Glomerular visceral epithelial cell (primary cell): ENCODE data around the gene AP2A2.
A peak's percentile ranks its signal among the peaks of the same experiment; 100 is the strongest.

Experiments used
- DNase-seq: peaks from one replicate; pipeline ENCODE4 v3.0.0-alpha.2; 2016; ENCODE audit errors: extremely low spot score

The AP2A2 gene

DNA sequence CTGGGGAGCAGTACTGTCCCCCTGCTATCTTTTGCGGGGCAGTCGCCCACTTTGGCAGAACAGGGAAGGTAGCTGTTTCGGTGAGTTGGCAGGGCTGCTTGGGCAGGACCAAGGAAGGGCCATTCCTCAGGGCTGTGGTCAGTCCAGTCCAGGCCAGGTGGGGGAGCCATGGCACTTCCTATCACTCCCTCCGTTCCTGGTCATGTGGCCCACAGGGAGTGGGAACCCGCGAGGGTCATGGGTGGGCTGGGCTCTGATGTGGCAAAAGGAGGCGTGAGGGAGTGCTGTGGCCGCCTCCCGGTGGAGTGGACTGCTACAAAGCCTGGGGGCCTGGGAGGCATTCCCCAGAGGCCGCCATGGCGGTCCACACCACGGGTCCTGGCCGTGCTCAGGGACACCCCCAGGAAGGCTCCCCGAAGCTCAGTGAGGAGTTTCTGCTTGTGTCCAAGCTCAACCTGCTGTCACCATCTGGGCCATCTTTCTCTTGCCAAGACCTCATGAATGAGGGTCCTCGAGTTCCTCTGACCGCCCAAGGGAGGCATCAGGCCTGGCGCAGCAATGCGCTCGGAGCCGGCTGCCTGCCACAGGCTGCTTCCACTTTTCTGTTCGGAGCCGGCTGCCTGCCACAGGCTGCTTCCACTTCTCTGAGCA, 27.0 kb upstream of the AP2A2 start:
- DNase-seq, result peak; percentile 13

DNA sequence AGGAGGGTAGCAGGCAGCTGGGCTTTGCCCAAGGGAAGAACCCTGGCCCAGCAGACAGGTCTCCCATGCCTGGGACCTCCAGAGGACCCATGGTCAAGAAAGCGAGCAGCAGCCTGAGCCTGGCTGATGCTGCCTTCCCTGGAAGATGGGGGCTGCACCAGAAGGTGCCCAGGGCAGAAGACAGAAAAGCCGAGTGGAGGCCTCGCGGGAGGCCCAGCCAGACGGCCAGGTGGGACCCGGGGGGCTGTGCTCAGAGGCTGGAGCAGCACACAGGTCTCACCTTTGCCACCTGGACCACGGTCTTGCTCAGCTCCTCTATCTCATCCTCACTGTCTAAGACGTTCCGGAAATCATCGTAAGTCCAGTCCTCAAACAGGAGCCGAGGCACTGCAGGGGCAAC, 25.9 kb upstream of the AP2A2 start:
- no peak for DNase-seq

- no peak for DNase-seq
Measured at GRCh38 chr11:900545-900944, 25.1 kb upstream of the AP2A2 start.

GRCh38 chr11:901452-902061, 24.1 kb upstream of the AP2A2 start:
- no peak for DNase-seq

DNA sequence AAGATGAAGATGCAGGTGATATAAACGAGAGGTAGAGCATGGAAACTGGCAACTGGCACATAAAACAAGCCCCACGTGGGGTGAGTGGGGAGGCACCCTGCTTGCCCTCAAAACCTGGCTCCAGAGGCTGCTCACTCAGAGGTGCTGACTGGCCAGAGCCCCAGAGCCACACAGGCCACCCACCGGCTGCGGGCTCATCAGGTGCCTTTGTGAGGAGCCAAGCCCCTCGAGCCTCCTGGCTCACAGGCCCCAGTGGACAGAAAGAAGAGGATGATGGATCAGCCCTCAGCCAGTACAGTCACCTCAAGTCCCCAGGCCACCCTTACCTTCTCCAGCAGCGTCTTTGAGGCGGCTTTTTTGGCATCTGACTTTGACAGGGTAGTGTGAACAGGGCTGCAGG, 21.3 kb upstream of the AP2A2 start:
- no peak for DNase-seq

DNA sequence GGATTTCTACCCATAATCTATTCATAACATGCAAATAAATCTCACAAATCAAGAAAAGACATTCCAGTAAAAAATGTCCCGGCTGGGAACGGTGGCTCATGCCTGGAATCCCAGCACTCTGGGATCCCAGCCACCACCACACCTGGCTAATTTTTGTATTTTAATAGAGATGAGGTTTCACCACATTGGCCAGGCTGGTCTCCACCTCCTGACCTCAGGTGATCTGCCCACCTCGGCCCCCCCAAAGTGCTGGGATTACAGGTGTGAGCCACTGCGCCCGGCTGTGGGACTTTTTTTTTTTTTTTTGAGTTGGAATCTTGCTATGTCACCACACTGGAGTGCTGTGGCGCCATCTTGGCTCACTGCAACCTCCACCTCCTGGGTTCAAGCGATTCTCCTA, 19.7 kb upstream of the AP2A2 start:
- no peak for DNase-seq

GRCh38 chr11:907668-908067, 18.0 kb upstream of the AP2A2 start:
- no peak for DNase-seq

DNA sequence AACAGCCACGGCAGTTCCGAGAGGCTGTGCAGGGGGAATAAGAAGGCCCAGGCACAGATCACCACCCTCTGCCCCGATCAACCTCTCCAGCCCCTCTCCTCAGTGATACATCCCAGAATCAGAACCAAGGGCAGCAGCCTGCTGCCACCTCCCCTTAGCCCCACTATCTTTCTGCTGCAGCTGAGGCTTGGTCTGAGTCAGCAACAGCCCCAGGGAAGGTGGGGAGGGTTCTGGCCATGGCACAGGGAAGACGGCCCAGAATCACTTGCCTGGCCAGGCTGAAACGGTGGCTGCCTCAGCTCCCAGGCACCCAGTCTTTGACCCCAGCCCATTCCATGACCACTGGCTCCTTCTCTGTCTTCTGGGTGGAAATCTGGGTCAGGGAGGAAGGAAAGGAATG, 17.4 kb upstream of the AP2A2 start:
- DNase-seq, result no peak

GRCh38 chr11:909406-909805, 16.3 kb upstream of the AP2A2 start:
- DNase-seq, result no peak

DNA sequence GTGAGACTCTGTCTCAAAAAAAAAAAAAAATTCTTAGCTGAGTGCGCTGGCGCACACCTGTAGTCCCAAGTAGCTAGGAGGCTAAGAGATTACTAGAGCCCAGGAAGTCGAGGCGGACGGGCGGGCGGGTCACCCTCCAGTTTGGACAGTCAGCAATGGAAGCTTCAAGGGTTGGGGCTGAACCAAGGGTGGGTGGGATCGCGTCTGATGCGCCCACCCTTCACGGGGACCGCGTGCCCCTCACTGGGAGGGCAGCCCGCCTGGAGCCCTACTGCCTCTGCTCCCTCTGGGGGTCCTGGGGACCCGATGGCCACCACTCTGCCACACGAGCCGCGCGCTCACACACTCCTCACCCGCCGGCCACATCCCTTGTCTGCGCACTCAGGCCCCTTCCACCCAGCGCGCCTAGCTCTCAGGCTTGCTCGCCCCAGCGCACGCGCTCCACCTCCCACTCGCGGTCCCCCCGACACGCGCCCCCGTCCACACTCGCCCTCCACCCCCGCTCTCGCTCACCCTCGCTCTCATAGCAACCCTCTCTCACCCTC, 15.6 kb upstream of the AP2A2 start:
- no peak for DNase-seq

DNA sequence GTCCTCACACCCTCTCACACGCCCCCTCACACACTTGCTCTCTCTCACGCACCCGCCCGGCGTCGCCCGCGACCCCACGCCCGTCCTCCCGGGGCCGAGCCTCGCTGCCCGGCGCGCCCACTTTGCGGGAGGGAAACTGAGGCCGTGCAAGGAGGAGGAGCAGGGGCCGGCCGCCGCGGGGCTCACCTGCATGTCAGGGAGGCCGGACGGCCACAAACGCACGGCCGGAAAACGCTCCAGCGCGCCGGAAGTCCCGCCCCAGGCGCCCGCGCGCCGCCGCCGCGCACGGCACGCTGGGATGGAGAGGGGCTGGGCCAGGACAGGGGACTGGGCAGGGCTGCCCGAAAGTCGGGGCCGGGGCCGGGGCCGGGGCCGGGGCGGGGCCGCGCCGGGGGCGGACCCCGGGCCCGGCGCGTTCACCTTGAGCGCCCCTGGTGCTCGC, 15.1 kb upstream of the AP2A2 start, which contains the start of gene CHID1:
Gene CHID1 (minus strand): TSS at position 222 of the 442 bp plus-strand sequence. CDS start 5,994 bp downstream, outside the sequence.
- peak; percentile 87 for DNase-seq

DNA sequence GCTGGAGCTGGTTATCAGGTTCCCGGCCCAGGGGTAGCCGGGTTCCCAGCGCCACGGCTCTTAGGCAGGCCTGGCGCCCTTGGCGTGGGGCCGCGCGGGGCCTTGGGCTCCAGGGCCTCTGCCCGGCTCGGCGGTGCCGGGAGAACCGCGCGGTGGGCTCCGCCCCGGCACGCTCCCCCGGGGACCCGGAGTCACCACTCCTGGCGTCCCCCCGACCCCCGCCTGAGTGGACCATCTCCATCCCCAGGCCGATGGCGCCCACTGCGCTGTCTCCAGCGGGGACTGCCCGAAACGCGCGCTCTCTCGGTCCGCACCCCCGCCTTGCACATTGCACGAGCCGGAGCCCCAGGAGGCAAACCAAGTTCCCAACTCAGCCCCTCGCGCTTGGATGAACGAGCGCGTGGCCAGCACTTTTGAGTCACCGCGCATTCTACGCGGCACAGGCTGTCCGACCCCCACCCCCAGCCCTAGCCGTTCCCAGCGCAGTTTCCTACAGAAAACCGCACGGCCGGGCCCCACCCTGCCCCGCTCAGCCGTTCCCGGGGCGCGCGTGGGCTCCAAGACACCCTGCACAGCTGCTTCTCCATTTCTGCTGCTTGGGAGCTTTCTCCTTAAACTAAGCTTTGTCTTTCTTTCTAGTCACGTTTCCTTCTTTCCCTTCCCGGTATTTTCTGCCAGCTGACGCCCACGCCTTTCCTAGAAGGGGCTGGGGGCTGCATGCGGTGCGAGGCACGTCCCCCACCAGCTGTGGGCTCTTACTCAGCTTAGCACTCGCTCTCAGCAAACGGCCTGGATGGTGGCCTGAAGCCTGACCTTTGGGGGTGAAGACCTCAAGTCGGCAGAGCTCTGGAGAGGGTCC, 14.4 kb upstream of the AP2A2 start:
- DNase-seq, result peak; percentile 73

DNA sequence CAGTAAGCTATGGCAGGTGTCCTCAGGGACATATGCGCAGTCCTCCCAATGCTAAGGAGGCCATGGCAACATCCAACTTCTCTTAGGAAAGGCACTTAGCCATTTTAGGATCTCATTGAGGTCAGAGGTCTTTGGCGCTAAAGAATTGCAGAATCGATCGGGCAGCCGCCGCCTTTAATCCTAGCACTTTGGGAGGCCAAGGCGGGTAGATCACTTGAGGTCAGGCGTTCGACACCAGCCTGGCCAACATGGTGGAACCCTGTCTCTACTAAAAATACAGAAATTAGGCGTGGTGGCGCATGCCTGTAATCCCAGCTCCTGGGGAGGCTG, 13.8 kb upstream of the AP2A2 start:
- DNase-seq, result no peak

- DNase-seq, result no peak
Measured at GRCh38 chr11:912266-912665, 13.4 kb upstream of the AP2A2 start.

DNA sequence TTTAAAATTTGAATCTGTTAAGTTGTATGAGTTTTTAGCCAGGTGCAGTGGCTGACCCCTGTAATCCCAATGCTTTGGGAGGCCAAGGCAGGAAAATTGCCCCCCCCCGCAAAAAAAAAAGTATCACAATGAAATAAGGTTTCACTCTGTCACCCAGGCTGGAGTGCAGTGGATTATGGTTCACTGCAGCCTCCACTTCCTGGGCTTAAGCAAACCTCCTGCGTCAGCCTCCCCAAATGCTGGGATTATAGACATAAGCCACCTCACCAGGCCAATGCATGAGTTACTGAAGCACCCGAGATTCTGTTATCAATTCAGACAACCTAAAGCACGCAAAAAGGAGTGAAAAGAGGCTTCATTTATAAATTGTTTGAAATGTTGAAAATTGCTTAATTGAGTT, 12.6 kb upstream of the AP2A2 start:
- no peak for DNase-seq

GRCh38 chr11:914204-914603, 11.5 kb upstream of the AP2A2 start:
- no peak for DNase-seq

DNA sequence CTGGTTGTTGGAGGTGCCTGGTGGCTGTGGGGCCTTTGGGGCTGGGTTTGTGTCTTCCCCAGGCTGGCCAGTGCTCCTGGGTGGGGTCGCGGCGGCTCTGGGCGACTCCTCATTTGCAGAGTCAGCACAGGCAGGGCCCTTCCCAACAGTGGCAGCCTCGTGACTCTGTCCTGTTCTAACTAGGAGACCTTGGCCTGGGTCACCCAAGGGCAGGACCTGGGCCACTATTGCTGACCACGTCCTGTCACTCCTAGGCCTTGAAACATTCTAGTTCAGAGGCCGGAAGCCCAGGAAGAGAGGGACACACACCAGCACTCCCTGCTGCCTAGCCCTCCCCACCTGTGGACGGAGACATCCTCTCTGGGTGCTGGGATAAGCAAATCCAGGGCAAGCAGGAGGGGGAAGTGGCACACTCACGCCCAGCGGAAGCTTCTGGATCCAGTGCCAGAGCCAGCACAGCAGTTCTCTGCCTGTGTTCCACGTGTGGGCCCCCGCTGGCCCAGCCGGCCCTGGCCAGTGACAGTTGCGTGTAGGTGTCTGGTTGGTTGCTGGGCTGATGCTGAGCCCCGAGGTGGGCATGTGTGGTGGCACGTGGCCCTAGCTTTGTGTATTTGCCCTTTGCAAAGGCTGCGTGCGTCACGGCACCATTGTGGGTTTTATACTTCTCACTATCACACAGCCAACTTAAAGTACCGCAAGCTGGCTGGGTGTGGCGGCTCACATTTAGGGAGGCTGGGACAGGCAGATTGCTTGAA, 10.7 kb upstream of the AP2A2 start:
- no peak for DNase-seq

GRCh38 chr11:917426-917825, 8.2 kb upstream of the AP2A2 start:
- DNase-seq, result no peak

- DNase-seq, result no peak
Measured at GRCh38 chr11:921921-922678, 3.6 kb upstream of the AP2A2 start.

GRCh38 chr11:923691-924405, 1.8 kb upstream of the AP2A2 start:
- no peak for DNase-seq
